Mesendoderm (in vitro differentiated cells): Measurements from ENCODE around the gene ARMCX5. TPM values are rescaled to one million over a fixed set of nuclear protein-coding genes. Genes with fewer than 3 reads are reported as not detected.

Source experiments
- DNase-seq: peaks from one replicate; pipeline ENCODE4 v3.0.0; 2013
- H2AK5ac ChIP-seq: 2 replicates; pipeline ENCODE4 v1.6.1; 2013; ENCODE audit warnings: low read length, inconsistent platforms
- H2BK120ac ChIP-seq: 2 replicates; pipeline ENCODE4 v1.6.1; 2013; ENCODE audit warnings: low read depth, mild to moderate bottlenecking, low read length, moderate library complexity, mixed read lengths
- H2BK15ac ChIP-seq: replicated peaks from 2 replicates; pipeline ENCODE4 v1.6.1; 2013; ENCODE audit warnings: low read depth, mild to moderate bottlenecking, moderate library complexity
- H2BK5ac ChIP-seq: 2 replicates; pipeline ENCODE4 v1.6.1; 2013; ENCODE audit warnings: low read length, inconsistent platforms
- H3K18ac ChIP-seq: 2 replicates; pipeline ENCODE4 v1.6.1; 2013; ENCODE audit warnings: mild to moderate bottlenecking, low read length, mixed read lengths
- H3K23ac ChIP-seq: one replicate; pipeline ENCODE4 v1.6.1; 2013; ENCODE audit warnings: low read length
- H3K27ac ChIP-seq: 2 replicates; pipeline ENCODE4 v1.5.1; 2013; ENCODE audit warnings: low read depth, mild to moderate bottlenecking, inconsistent platforms, low read length, moderate library complexity
- H3K27me3 ChIP-seq: 2 replicates; pipeline ENCODE4 v1.6.1; 2013; ENCODE audit warnings: low read length, control low read depth, mild to moderate bottlenecking, inconsistent platforms; ENCODE audit not compliant: insufficient read depth, poor library complexity
- H3K36me3 ChIP-seq: 2 replicates; pipeline ENCODE4 v1.6.1; 2013; ENCODE audit warnings: low read length, inconsistent platforms; ENCODE audit not compliant: control insufficient read depth, insufficient read depth
- H3K4ac ChIP-seq: one replicate; pipeline ENCODE4 v1.6.1; 2013; ENCODE audit warnings: low read depth, mild to moderate bottlenecking, low read length, moderate library complexity
- H3K4me1 ChIP-seq: 2 replicates; pipeline ENCODE4 v1.6.1; 2013; ENCODE audit warnings: low read depth, low read length, inconsistent platforms; ENCODE audit not compliant: control insufficient read depth
- H3K4me2 ChIP-seq: 2 replicates; pipeline ENCODE4 v1.6.1; 2013; ENCODE audit warnings: low read length
- H3K4me3 ChIP-seq: 2 replicates; pipeline ENCODE4 v1.5.1; 2013; ENCODE audit warnings: mild to moderate bottlenecking, low read length
- H3K56ac ChIP-seq: one replicate; pipeline ENCODE4 v1.6.1; 2013; ENCODE audit warnings: low read length
- H3K79me1 ChIP-seq: 2 replicates; pipeline ENCODE4 v1.6.1; 2013; ENCODE audit warnings: low read length, inconsistent platforms
- H3K79me2 ChIP-seq: 2 replicates; pipeline ENCODE4 v1.6.1; 2013; ENCODE audit warnings: mild to moderate bottlenecking, low read length; ENCODE audit not compliant: control insufficient read depth, insufficient read depth
- H3K9ac ChIP-seq: 2 replicates; pipeline ENCODE4 v1.6.1; 2013; ENCODE audit warnings: low read length, inconsistent platforms
- H4K5ac ChIP-seq: one replicate; pipeline ENCODE4 v1.6.1; 2013; ENCODE audit warnings: low read length
- H4K8ac ChIP-seq: one replicate; pipeline ENCODE4 v1.6.1; 2013; ENCODE audit warnings: low read depth, mild to moderate bottlenecking, control low read depth, low read length, moderate library complexity
- WGBS: extraction: QIAGEN DNeasy Blood & Tissue Kit; methylation state at CpG from one replicate; pipeline ENCODE4 v1.1.7; 2013; ENCODE audit warnings: low lambda C conversion rate, missing lambda C conversion rate; ENCODE audit not compliant: insufficient coverage; ENCODE audit errors: extremely low coverage; 5-methylcytosine and 5-hydroxymethylcytosine counted together
- polyA plus RNA-seq, 2 experiments: library from polyadenylated mRNA; stranded (reverse); fragments of 200-250 nt; gene quantifications; one replicate each; pipeline ENCODE4 v1.2.3, GENCODE V29; 2013

Gene ARMCX5
- 14.0 TPM for polyA plus RNA-seq (2013, experiment 1 of 2)
- 14.6 TPM for polyA plus RNA-seq (2013, experiment 2 of 2)

DNA sequence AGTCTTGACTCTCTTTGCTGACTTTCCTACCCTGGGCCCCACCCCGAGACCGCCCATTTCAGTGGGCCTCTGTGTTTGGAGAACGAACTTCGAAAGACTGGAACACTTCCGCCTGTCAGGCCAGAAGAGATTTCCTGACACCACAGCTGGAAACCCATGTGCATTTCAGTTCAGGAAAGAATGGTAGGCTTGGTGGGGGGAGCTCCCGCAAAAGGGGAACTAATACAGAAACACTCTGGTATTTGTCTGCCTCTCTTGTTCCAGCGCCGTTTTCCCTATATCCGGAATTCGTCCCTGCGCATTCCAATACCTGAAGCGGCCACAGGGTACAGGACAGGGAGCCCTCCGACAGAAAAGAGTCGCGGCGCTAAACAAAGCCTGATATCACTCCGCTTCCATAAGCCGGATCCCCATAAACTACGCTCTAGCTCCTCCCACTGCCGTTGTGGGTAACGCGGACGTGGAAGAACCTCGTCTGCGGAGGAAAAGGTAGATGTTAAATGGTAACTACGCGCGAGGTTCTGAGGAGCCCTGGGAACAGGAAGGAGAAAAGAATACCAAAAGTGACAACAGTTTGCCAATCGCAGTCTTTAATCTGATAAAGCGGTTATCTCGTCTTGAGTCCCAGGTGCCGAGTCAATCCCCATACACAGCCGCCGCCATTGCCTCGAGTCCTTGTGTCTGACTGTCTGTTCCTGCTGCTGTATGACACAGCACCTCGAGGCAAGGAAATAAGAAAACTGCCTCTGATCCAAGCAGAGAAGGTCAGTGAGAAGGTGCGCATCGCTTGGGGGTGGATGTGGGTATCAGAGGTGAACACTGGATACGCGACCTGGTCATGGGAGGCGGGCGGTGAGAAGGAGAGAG, at the start of gene ARMCX5:
ARMCX5 (plus strand) TSS at position 432 of the 867 bp plus-strand sequence. CDS start 2,627 bp downstream, outside the sequence.
- DNase-seq = peak; percentile 94
- no peak within 1 kb of the TSS for H2BK120ac ChIP-seq
- H3K36me3 ChIP-seq = no peaks in the 10 kb centered on the region
- H3K4me2 ChIP-seq = peak within 1 kb of the TSS; percentile 61
- no peak within 1 kb of the TSS for H4K8ac ChIP-seq
- no peak within 1 kb of the TSS for H3K23ac ChIP-seq
- no peak within 1 kb of the TSS for H2AK5ac ChIP-seq
- H3K4me1 ChIP-seq = no peaks in the 10 kb centered on the region
- H3K79me1 ChIP-seq = no peaks in the 10 kb centered on the region
- peak within 1 kb of the TSS; percentile 68 for H3K4me3 ChIP-seq
- peaks cover 5% of the 10 kb centered on the region for H3K79me2 ChIP-seq
- H3K27ac ChIP-seq = no peak within 1 kb of the TSS
- no peak within 1 kb of the TSS for H2BK5ac ChIP-seq
- H3K9ac ChIP-seq = peak within 1 kb of the TSS; percentile 68
- H3K27me3 ChIP-seq = no peaks in the 10 kb centered on the region
- peak within 1 kb of the TSS; percentile 83 for H3K56ac ChIP-seq
- no peak within 1 kb of the TSS for H2BK15ac ChIP-seq
- no peak within 1 kb of the TSS for H3K18ac ChIP-seq
- WGBS = no CpG with 5 or more reads among the region's 42 CpGs
- no peak within 1 kb of the TSS for H4K5ac ChIP-seq
- H3K4ac ChIP-seq = no peak within 1 kb of the TSS

DNA sequence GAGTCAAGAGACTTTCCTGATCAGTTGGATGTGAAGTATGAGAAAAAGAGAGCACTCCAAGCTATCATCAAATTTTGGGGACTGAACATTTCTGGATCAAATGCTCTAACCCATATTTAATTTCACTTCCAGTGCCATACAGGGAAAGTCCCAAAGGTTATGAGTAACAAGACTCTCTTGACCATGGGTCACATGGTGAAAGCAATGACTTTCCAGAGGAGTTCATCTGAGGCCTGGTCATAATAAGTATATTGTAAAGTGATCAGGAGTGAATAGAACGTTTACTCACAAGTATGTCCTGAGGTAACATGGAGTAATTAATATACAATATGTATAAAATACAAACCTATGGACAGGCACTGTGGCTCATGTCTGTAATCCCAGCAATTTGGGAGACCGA, 40.7 kb upstream of the ARMCX5 start:
- Histone ChIP-seq H3K23ac (no peak overlapping the region), H3K27ac (no peak overlapping the region), H3K18ac (no peak overlapping the region), H3K4me2 (no peak overlapping the region), H2BK5ac (no peak overlapping the region), H4K8ac (no peak overlapping the region), H3K4me3 (no peak overlapping the region), H3K79me1 (no peaks in the 10 kb centered on the region), H3K4ac (no peak overlapping the region), H4K5ac (no peak overlapping the region), H3K56ac (no peak overlapping the region), H3K27me3 (no peaks in the 10 kb centered on the region), H3K4me1 (no peaks in the 10 kb centered on the region), H3K9ac (no peak overlapping the region), H2BK120ac (no peak overlapping the region), H3K79me2 (no peaks in the 10 kb centered on the region), H3K36me3 (no peaks in the 10 kb centered on the region), H2AK5ac (no peak overlapping the region), H2BK15ac (no peak overlapping the region)
- no peak for DNase-seq
- WGBS = no CpG with 5 or more reads among the region's 2 CpGs

DNA sequence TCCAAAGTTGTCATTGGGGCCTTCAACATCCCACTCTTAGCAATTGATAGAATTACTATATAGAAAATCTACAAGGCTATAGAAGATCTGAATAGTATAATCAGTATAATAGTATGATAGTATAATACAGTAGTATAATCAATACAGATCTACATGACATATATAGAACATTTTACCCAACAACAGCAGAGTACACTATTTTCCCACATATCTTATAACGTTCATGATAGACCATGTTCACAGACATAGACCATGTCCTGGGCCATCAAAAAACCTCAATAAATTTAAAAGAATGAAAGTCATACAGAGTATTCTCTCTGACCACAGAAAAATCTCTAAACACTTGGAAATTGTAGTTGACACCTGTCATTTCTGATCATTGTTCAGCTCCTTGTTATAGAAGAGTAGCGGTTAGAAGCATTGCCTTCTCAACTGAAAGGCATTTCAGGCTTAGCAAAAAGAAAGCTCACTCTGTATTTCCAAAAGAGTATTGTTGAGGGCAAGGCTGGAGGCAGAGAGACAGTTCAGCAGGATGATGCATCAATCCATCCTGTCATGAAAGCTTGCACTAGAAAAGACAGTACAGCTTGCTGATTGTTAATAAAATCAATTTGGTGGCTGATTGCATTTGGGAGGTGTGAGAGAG, 38.8 kb upstream of the ARMCX5 start:
- Histone ChIP-seq H3K4me1 (no peaks in the 10 kb centered on the region), H3K27ac (no peak overlapping the region), H3K9ac (no peak overlapping the region), H3K4me2 (no peak overlapping the region), H4K8ac (no peak overlapping the region), H3K23ac (no peak overlapping the region), H3K18ac (no peak overlapping the region), H3K4me3 (no peak overlapping the region), H2AK5ac (no peak overlapping the region), H3K27me3 (no peaks in the 10 kb centered on the region), H3K36me3 (no peaks in the 10 kb centered on the region), H3K56ac (no peak overlapping the region), H2BK5ac (no peak overlapping the region), H2BK15ac (no peak overlapping the region), H3K79me2 (no peaks in the 10 kb centered on the region), H2BK120ac (no peak overlapping the region), H4K5ac (no peak overlapping the region), H3K79me1 (no peaks in the 10 kb centered on the region), H3K4ac (no peak overlapping the region)
- DNase-seq = no peak
- WGBS = no CpG with 5 or more reads among the region's 2 CpGs

DNA sequence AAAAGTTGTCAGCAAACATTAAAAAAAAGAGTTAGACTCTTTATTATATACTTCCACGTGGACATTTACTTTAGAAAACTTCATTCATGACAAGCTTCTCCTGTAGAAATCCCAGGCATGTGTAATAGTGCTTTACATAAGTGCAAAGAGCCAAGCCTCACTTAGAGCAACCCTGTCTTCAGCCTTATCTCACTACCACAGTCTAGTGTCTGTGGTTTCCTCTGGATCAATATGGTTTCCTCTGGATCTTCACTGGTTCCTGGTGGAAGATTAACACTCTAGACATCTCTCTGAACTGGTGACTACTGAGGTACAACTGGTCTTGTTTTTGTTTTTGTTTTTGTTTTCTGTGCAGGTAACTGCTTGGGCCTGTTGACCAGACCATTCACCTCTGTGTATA, 18.4 kb upstream of the ARMCX5 start:
- H3K27ac ChIP-seq = no peak overlapping the region
- H3K27me3 ChIP-seq = no peaks in the 10 kb centered on the region
- no peak overlapping the region for H2BK120ac ChIP-seq
- H3K56ac ChIP-seq = no peak overlapping the region
- H3K36me3 ChIP-seq = no peaks in the 10 kb centered on the region
- no peak overlapping the region for H4K5ac ChIP-seq
- no peak overlapping the region for H3K18ac ChIP-seq
- no peak overlapping the region for H3K4me2 ChIP-seq
- H3K79me1 ChIP-seq = no peaks in the 10 kb centered on the region
- H3K23ac ChIP-seq = no peak overlapping the region
- H2AK5ac ChIP-seq = no peak overlapping the region
- no peak overlapping the region for H2BK5ac ChIP-seq
- H4K8ac ChIP-seq = no peak overlapping the region
- no peak overlapping the region for H3K9ac ChIP-seq
- no peaks in the 10 kb centered on the region for H3K4me1 ChIP-seq
- H3K4ac ChIP-seq = no peak overlapping the region
- no peak for DNase-seq
- H3K4me3 ChIP-seq = no peak overlapping the region
- H3K79me2 ChIP-seq = no peaks in the 10 kb centered on the region
- no CpG with 5 or more reads among the region's 1 CpG for WGBS
- no peak overlapping the region for H2BK15ac ChIP-seq

DNA sequence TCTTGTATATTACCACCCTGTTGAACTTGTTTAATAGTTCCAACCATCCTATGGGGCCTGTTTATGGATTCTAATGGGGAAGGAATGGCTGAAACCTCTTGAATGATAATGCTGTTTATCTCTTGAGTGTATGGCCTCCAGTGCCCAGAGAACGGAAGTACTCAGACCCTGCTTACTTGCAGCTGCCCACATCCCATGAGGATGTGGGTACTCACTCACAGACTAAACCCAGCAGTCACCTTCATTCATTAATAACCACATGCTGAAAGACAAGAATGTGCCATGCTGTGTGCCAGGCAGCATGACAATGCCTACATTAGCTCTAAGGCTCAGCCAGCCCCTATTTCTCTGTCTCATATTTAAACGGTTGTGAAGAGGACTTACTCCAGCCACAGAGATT, 5.9 kb upstream of the ARMCX5 start:
- Histone ChIP-seq H3K79me1 (no peaks in the 10 kb centered on the region), H2BK120ac (no peak overlapping the region), H3K4me3 (no peak overlapping the region), H4K8ac (no peak overlapping the region), H3K4ac (no peak overlapping the region), H3K56ac (no peak overlapping the region), H3K36me3 (no peaks in the 10 kb centered on the region), H3K4me1 (no peaks in the 10 kb centered on the region), H4K5ac (no peak overlapping the region), H3K23ac (no peak overlapping the region), H2AK5ac (no peak overlapping the region), H3K27ac (no peak overlapping the region), H2BK5ac (no peak overlapping the region), H3K79me2 (no peaks in the 10 kb centered on the region), H2BK15ac (no peak overlapping the region), H3K18ac (no peak overlapping the region), H3K9ac (no peak overlapping the region), H3K27me3 (no peaks in the 10 kb centered on the region), H3K4me2 (no peak overlapping the region)
- no CpG with 5 or more reads among the region's 2 CpGs for WGBS
- DNase-seq = no peak
